Lung (tissue), 12 donors: ENCODE data around the gene MYH4. TPM values are rescaled to one million over a fixed set of nuclear protein-coding genes. Genes with fewer than 3 reads are reported as not detected.

Experiments used
- ATAC-seq: fragments of 200-7000 bp; cut with Tn5 transposase; one replicate; pipeline ENCODE4 v1.9.1; 2020; ENCODE audit warnings: moderate number of reproducible peaks; ENCODE audit not compliant: insufficient read depth, low FRiP score
- DNase-seq, 3 donors: peaks; one replicate each; pipeline ENCODE4 v3.0.0-alpha.2; 2013 to 2017
- H3K27ac ChIP-seq, 2 donors: one replicate each; pipeline ENCODE4 v1.5.1; 2013; ENCODE audit warnings: mild to moderate bottlenecking in 2 of 2, moderate library complexity in 2 of 2, control low read depth in 1 of 2, inconsistent platforms in 1 of 2, low read depth in 1 of 2, low read length in 1 of 2
- H3K27me3 ChIP-seq, 3 donors: one replicate each; pipeline ENCODE4 v1.5.1; 2013; ENCODE audit warnings: low read length in 2 of 3; ENCODE audit not compliant: control insufficient read depth in 3 of 3, insufficient read depth in 3 of 3
- H3K36me3 ChIP-seq, 4 donors: one replicate each; pipeline ENCODE4 v1.5.1; 2013; ENCODE audit warnings: low read length in 4 of 4, mild to moderate bottlenecking in 1 of 4, moderate library complexity in 1 of 4; ENCODE audit not compliant: control insufficient read depth in 4 of 4, insufficient read depth in 4 of 4
- H3K4me1 ChIP-seq, 5 donors: one replicate each; pipeline ENCODE4 v1.5.1; 2013; ENCODE audit warnings: low read length in 5 of 5, mild to moderate bottlenecking in 2 of 5, moderate library complexity in 1 of 5; ENCODE audit not compliant: control insufficient read depth in 5 of 5, insufficient read depth in 5 of 5
- H3K4me3 ChIP-seq: one replicate; pipeline ENCODE4 v1.5.1; 2013; ENCODE audit warnings: mild to moderate bottlenecking, control low read depth, moderate library complexity
- H3K9ac ChIP-seq, 2 donors: one replicate each; pipeline ENCODE4 v1.5.1; 2013; ENCODE audit warnings: low read length in 2 of 2, control low read depth in 1 of 2; ENCODE audit not compliant: insufficient read depth in 1 of 2
- H3K9me3 ChIP-seq, 4 donors: one replicate each; pipeline ENCODE4 v1.5.1; 2013; ENCODE audit warnings: low read length in 3 of 4, mild to moderate bottlenecking in 1 of 4, moderate library complexity in 1 of 4; ENCODE audit not compliant: control insufficient read depth in 4 of 4, insufficient read depth in 3 of 4
- WGBS, 2 donors: extraction: QIAGEN DNeasy Blood & Tissue Kit; methylation state at CpG; one replicate each; pipeline ENCODE4 v1.1.7; 2013; 5-methylcytosine and 5-hydroxymethylcytosine counted together
- polyA plus RNA-seq, 2 donors: library from polyadenylated mRNA; stranded (reverse); fragments of 200-250 nt; gene quantifications; one replicate each; pipeline ENCODE4 v1.2.1, GENCODE V29; 2013
- total RNA-seq, 2 donors: library from RNA; depleted of rRNA in 1 of 2; stranded (reverse); fragments of >200 nt in 1 of 2; gene quantifications; one replicate each; pipeline ENCODE4 v1.2.1, GENCODE V29; 2014 to 2021
- TF ChIP-seq, protein P1 (sequence below): IDR thresholded peaks from 2 replicates; pipeline ENCODE4 v1.5.1; 2012; ENCODE audit warnings: mild to moderate bottlenecking; ENCODE audit errors: control extremely low read depth, extremely low read depth
- donor health status: control.
- donor health status: control.
- donor health status: Bipolar disorder and iron deficiency.
- donor health status: healthy.
- donor health status: DM: yes; HTN: yes; CAD: no.

The MYH4 gene
- total and polyA plus RNA-seq, 4 donors, result not detected

- DNase-seq (no peak), ATAC-seq (no peak)
- no peak overlapping the region for H3K27ac ChIP-seq
- no peak overlapping the region for H3K4me3 ChIP-seq
- no peaks in the 10 kb centered on the region for H3K36me3 ChIP-seq
- H3K9me3 ChIP-seq, result no peaks in the 10 kb centered on the region
- H3K27me3 ChIP-seq, result peaks cover 0 to 13% (median 3%) of the 10 kb centered on the region in 3 donors
- TF ChIP-seq, protein P1, sequence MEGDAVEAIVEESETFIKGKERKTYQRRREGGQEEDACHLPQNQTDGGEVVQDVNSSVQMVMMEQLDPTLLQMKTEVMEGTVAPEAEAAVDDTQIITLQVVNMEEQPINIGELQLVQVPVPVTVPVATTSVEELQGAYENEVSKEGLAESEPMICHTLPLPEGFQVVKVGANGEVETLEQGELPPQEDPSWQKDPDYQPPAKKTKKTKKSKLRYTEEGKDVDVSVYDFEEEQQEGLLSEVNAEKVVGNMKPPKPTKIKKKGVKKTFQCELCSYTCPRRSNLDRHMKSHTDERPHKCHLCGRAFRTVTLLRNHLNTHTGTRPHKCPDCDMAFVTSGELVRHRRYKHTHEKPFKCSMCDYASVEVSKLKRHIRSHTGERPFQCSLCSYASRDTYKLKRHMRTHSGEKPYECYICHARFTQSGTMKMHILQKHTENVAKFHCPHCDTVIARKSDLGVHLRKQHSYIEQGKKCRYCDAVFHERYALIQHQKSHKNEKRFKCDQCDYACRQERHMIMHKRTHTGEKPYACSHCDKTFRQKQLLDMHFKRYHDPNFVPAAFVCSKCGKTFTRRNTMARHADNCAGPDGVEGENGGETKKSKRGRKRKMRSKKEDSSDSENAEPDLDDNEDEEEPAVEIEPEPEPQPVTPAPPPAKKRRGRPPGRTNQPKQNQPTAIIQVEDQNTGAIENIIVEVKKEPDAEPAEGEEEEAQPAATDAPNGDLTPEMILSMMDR, result no peak
- WGBS, 2 donors, result 71 to 74% methylated on average over 14 of the region's 14 CpGs
- no peak overlapping the region for H3K9ac ChIP-seq
- no peaks in the 10 kb centered on the region for H3K4me1 ChIP-seq
Observed at GRCh38 chr17:10396524-10397163, 72.7 kb downstream of the MYH4 start.

DNA sequence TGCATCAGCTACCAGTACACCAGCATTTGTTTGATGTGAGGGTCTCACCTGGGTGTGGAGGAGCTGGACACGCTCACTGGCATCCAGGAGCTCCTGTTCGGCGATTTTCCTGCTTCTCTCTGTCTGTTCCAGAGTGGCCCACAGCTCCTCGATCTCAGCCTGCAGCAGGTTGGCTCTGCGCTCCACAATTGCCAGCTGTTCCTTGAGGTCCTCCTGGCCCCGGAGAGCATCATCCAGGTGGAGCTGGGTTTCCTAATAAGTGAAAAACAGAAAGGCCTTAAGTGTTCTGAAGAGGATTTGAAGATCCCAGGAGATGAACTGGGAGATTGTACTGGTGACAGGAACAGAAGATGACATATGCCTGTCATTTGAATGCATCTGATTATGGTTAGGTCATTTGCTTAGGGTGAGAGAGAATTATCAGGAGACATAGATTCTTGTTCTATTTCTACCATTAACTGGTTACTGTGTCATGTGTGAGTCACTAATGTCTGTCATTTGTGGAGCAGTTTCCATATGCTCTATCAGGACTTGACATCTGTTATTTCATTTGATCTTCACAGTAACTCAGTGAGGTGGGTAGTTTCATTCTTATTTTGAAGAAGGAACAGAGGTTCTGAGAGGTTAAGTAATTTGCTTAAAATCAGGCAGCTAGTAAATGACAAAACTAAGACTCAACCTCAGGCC, 75.0 kb downstream of the MYH4 start:
- no peak overlapping the region for H3K27ac ChIP-seq
- no peak overlapping the region for H3K9ac ChIP-seq
- H3K9me3 ChIP-seq, result no peaks in the 10 kb centered on the region
- no peak overlapping the region for H3K4me3 ChIP-seq
- TF ChIP-seq, protein P1, result no peak
- H3K36me3 ChIP-seq, result no peaks in the 10 kb centered on the region
- no peak for ATAC-seq
- WGBS, 2 donors, result 81 to 90% methylated on average over 6 of the region's 6 CpGs
- no peaks in the 10 kb centered on the region for H3K4me1 ChIP-seq
- no peak for DNase-seq
- H3K27me3 ChIP-seq, result peaks cover 0 to 13% (median 3%) of the 10 kb centered on the region in 3 donors

Other genes with a start within 250 kb of the MYH4 start
- not detected for gene MYH13, start 96.6 kb downstream of the MYH4 start, total RNA-seq
- gene MYH13, start 96.6 kb downstream of the MYH4 start, polyA plus RNA-seq, result under 1 TPM in 1 of 2 donors, not detected in 1; 0.02 TPM
- under 1 TPM in 1 of 2 donors, not detected in 1; 0.03 TPM for gene MYH8, start 47.6 kb downstream of the MYH4 start, total RNA-seq
- not detected for gene MYH8, start 47.6 kb downstream of the MYH4 start, polyA plus RNA-seq
- not detected for gene MYH1, start 49.0 kb upstream of the MYH4 start, total RNA-seq
- gene MYH1, start 49.0 kb upstream of the MYH4 start, polyA plus RNA-seq, result under 1 TPM; 0.02 TPM
- gene MYH2, start 80.1 kb upstream of the MYH4 start, total RNA-seq, result not detected
- gene MYH2, start 80.1 kb upstream of the MYH4 start, polyA plus RNA-seq, result under 1 TPM; 0.02 TPM
- gene MYH3, start 187.8 kb upstream of the MYH4 start, total RNA-seq, result 1 to 10 TPM; 1.0 to 1.7 TPM
- 1 to 10 TPM; 1.7 to 2.8 TPM for gene MYH3, start 187.8 kb upstream of the MYH4 start, polyA plus RNA-seq
- 10 to 100 TPM; 29.6 to 30.5 TPM for gene SCO1, start 228.0 kb upstream of the MYH4 start, total RNA-seq
- gene SCO1, start 228.0 kb upstream of the MYH4 start, polyA plus RNA-seq, result 10 to 100 TPM in 1 of 2 donors, 1 to 10 TPM in 1; 5.9 to 21.4 TPM
- gene ADPRM, start 228.0 kb upstream of the MYH4 start, total RNA-seq, result 10 to 100 TPM in 1 of 2 donors, 1 to 10 TPM in 1; 5.5 to 13.9 TPM
- gene ADPRM, start 228.0 kb upstream of the MYH4 start, polyA plus RNA-seq, result 10 to 100 TPM in 1 of 2 donors, 1 to 10 TPM in 1; 5.0 to 10.4 TPM